Caco-2 (cell line): ENCODE results near the gene TLK1. TPM values are rescaled to one million over a fixed set of nuclear protein-coding genes. Genes with fewer than 3 reads are reported as not detected.

Experiments
- BruUV-seq: library from RNA; stranded (reverse); fragments of 400-500 nt; replicated peaks from 2 replicates; lab custom pipeline; 2021; lab: Mats Ljungman, UMichigan
- CTCF ChIA-PET: fragments of 300-600 bp; sonication (Branson Sonifier 250); formaldehyde crosslinking; loops from one replicate; lab custom pipeline; 2022; ENCODE audit warnings: antibody characterized with exemption; lab: Charles Lee
- POLR2A ChIA-PET: fragments of 300-600 bp; sonication (Branson Sonifier 250); formaldehyde crosslinking; loops from one replicate; lab custom pipeline; 2022; ENCODE audit warnings: antibody characterized with exemption; lab: Charles Lee
- DNase-seq, 2 experiments: peaks; one replicate each; pipeline versions ENCODE4 v3.0.0 to v3.0.0-alpha.2; 2020 to 2022
- H3K27me3 ChIP-seq: replicated peaks from 2 replicates; pipeline ENCODE4 v1.6.0; 2011; ENCODE audit warnings: low read length; ENCODE audit not compliant: control insufficient read depth, insufficient read depth
- H3K36me3 ChIP-seq: 2 replicates; pipeline ENCODE4 v1.5.1; 2011; ENCODE audit warnings: low read length; ENCODE audit not compliant: control insufficient read depth, insufficient read depth
- H3K4me1 ChIP-seq: fragments of 250-450 bp; sonication (Bioruptor Pico); 2 replicates; pipeline ENCODE4 v1.5.1; 2020; ENCODE audit warnings: mild to moderate bottlenecking
- H3K4me3 ChIP-seq: 2 replicates; pipeline ENCODE4 v1.5.1; 2011; ENCODE audit warnings: low read depth, mild to moderate bottlenecking, control low read depth, low read length
- H3K9me3 ChIP-seq: fragments of 250-450 bp; sonication (Bioruptor Pico); 2 replicates; pipeline ENCODE4 v1.5.1; 2020; ENCODE audit warnings: mild to moderate bottlenecking, moderate library complexity
- H3K27ac Mint-ChIP-seq: one replicate; pipeline ENCODE4 v1.8.0; 2022; ENCODE audit warnings: mixed read lengths; ENCODE audit not compliant: unreplicated experiment
- H3K27me3 Mint-ChIP-seq: one replicate; pipeline ENCODE4 v1.8.0; 2022; ENCODE audit warnings: mixed read lengths; ENCODE audit not compliant: insufficient read depth, unreplicated experiment
- H3K36me3 Mint-ChIP-seq: one replicate; pipeline ENCODE4 v1.8.0; 2022; ENCODE audit warnings: mild to moderate bottlenecking, mixed read lengths; ENCODE audit not compliant: insufficient read depth, unreplicated experiment
- H3K4me1 Mint-ChIP-seq: one replicate; pipeline ENCODE4 v1.8.0; 2022; ENCODE audit warnings: low read depth, mixed read lengths; ENCODE audit not compliant: unreplicated experiment
- H3K4me3 Mint-ChIP-seq: one replicate; pipeline ENCODE4 v1.8.0; 2022; ENCODE audit warnings: mild to moderate bottlenecking, moderate library complexity, mixed read lengths; ENCODE audit not compliant: unreplicated experiment
- H3K9me3 Mint-ChIP-seq: one replicate; pipeline ENCODE4 v1.8.0; 2022; ENCODE audit warnings: mixed read lengths; ENCODE audit not compliant: unreplicated experiment
- CTCF ChIP-seq, 2 experiments: fragments of 200-600 bp in 1 of 2; IDR thresholded peaks; 1 replicate in 1 of 2; 2 replicates in 1 of 2; pipeline versions ENCODE4 v1.5.1 to v1.8.0; 2011 to 2022; ENCODE audit warnings: antibody characterized with exemption in 1 of 2, control low read depth in 1 of 2, inconsistent platforms in 1 of 2, low read depth in 1 of 2, low read length in 1 of 2, mild to moderate bottlenecking in 1 of 2, moderate library complexity in 1 of 2; ENCODE audit not compliant: insufficient read depth in 1 of 2, severe bottlenecking in 1 of 2, unreplicated experiment in 1 of 2
- intact Hi-C: fragments of 100-400 bp; cut with micrococcal nuclease; formaldehyde crosslinking; loops from one replicate; pipeline ENCODE4 v1.10.0; 2022; ENCODE audit not compliant: unreplicated experiment
- total RNA-seq: library from RNA; stranded (reverse); gene quantifications from 2 replicates; pipeline ENCODE4 v1.2.3, GENCODE V29; 2022

Gene TLK1
- total RNA-seq, 1 experiment from 2014 or later, result 85.1 TPM

DNA sequence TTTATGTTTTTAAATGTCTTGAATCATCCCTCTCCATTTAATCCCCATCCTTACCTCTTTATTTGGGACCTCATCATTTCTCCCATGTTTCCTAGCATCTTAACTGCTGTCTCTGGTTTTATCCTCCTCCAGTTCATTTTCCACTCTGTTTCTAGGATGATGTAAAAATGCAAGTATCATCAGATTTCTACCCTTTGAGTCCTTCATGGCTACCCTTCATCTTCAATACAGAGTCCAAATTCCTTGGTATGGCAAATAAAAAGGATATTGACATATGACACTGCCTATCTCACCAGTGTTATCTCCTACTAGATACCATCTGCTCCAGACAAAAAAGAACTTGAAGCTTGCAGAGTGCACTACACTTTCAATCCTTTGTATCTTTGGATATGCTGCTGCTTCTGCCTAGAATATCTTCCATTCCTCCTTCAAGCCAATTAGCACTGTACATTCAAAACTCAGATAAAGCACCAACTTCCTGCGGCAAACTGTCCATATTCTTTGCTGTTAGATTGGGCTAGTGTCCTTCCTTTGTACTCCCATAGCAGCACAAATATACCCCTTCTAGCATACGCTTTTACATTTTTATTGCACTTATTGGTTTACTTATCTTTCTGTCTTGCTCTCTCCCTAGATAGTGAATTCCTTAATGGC, 24.6 kb upstream of the TLK1 start:
- H3K36me3 ChIP-seq, result no peaks in the 10 kb centered on the region

GRCh38 chr2:171181064-171182049, 20.7 kb upstream of the TLK1 start:
- H3K27ac Mint-ChIP-seq, result no peak overlapping the region

More for the DNA sequence above, 24.6 kb upstream of the TLK1 start:
- no TSS peak for BruUV-seq
- ChIA-PET CTCF (no interaction called here), POLR2A (no interaction called here)
- Histone ChIP-seq H3K4me3 (no peak overlapping the region), H3K9me3 (no peaks in the 10 kb centered on the region), H3K27me3 (no peaks in the 10 kb centered on the region), H3K4me1 (peaks cover 20% of the 10 kb centered on the region)
- intact Hi-C loops, result loop anchor here (2.0 kb wide), 1 partner anchor 18 kb away; no protein-coding TSS in a partner anchor
- Mint-ChIP-seq H3K36me3 (no peaks in the 10 kb centered on the region), H3K9me3 (no peaks in the 10 kb centered on the region), H3K27me3 (no peaks in the 10 kb centered on the region), H3K27ac (peak overlapping the region; percentile 21), H3K4me3 (peak overlapping the region; percentile 0), H3K4me1 (peaks cover 20% of the 10 kb centered on the region)
- TF ChIP-seq CTCF (IDR thresholded peaks at IDR 0.05; ENCODE audit: insufficient read depth in 1 of 2, low read depth in 1 of 2, low read length in 1 of 2, severe bottlenecking in 1 of 2, unreplicated experiment in 1 of 2), result no peak
- peak in 1 of 2 experiments; percentile 26 for DNase-seq

More at GRCh38 chr2:171181064-171182049, 20.7 kb upstream of the TLK1 start:
- no peak overlapping the region for H3K4me3 ChIP-seq
- no peaks in the 10 kb centered on the region for H3K36me3 Mint-ChIP-seq
- H3K4me3 Mint-ChIP-seq, result no peak overlapping the region
- TF ChIP-seq CTCF (IDR thresholded peaks at IDR 0.05; ENCODE audit: insufficient read depth in 1 of 2, low read depth in 1 of 2, low read length in 1 of 2, severe bottlenecking in 1 of 2, unreplicated experiment in 1 of 2), result no peak
- H3K9me3 Mint-ChIP-seq, result no peaks in the 10 kb centered on the region
- H3K4me1 ChIP-seq, result peaks cover 17% of the 10 kb centered on the region
- intact Hi-C loops, result no loop called here
- DNase-seq, result no peak
- H3K27me3 Mint-ChIP-seq, result no peaks in the 10 kb centered on the region
- BruUV-seq, result no TSS peak
- CTCF ChIA-PET, result no interaction called here
- POLR2A ChIA-PET, result no interaction called here
- no peaks in the 10 kb centered on the region for H3K9me3 ChIP-seq
- peaks cover 12% of the 10 kb centered on the region for H3K4me1 Mint-ChIP-seq
- H3K36me3 ChIP-seq, result no peaks in the 10 kb centered on the region
- no peaks in the 10 kb centered on the region for H3K27me3 ChIP-seq
